Activated naive CD8-positive, alpha-beta T cell (primary cell): ENCODE measurements around the gene SRPK2.
"Not testable (repeated sequence)": the region's sequence is repeated elsewhere in the genome, so short reads cannot be mapped to it uniquely, and the experiment has no call there.

Experiments
- H3K27ac Mint-ChIP-seq: one replicate; pipeline ENCODE4 v1.8.0; 2021; ENCODE audit warnings: mixed read lengths
- H3K27me3 Mint-ChIP-seq: one replicate; pipeline ENCODE4 v1.8.0; 2021; ENCODE audit warnings: mixed read lengths
- H3K36me3 Mint-ChIP-seq: one replicate; pipeline ENCODE4 v1.8.0; 2021; ENCODE audit warnings: mixed read lengths
- H3K4me1 Mint-ChIP-seq: one replicate; pipeline ENCODE4 v1.8.0; 2021; ENCODE audit warnings: low read depth, mixed read lengths
- H3K4me3 Mint-ChIP-seq: one replicate; pipeline ENCODE4 v1.8.0; 2021; ENCODE audit warnings: mild to moderate bottlenecking, mixed read lengths
- H3K9me3 Mint-ChIP-seq: one replicate; pipeline ENCODE4 v1.8.0; 2021; ENCODE audit warnings: low read depth, mixed read lengths

SRPK2 gene

DNA sequence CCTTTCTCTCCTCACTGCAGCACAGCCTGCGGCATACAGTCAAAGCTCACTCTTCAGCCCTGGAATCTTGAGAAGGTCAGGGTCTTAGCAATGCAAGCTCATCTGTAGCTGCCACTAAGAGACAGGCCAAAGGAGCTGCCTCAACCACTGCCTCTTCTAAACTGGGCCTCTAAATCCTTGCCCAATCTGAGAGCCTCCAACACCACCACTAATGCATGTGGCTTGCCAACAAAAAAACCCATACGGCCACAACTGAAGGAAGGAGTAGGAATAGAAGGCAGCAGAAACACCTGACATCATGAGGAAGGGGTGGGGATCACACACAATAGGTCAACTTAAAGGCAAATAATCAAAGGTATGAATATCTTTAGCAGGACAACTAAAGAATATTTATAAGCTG is 183.8 kb downstream of the SRPK2 start:
- Mint-ChIP-seq H3K36me3 (peaks cover 13% of the 10 kb centered on the region), H3K4me1 (peaks cover 44% of the 10 kb centered on the region), H3K4me3 (no peak overlapping the region), H3K27ac (peak overlapping the region; percentile 56), H3K9me3 (no peaks in the 10 kb centered on the region), H3K27me3 (no peaks in the 10 kb centered on the region)

DNA sequence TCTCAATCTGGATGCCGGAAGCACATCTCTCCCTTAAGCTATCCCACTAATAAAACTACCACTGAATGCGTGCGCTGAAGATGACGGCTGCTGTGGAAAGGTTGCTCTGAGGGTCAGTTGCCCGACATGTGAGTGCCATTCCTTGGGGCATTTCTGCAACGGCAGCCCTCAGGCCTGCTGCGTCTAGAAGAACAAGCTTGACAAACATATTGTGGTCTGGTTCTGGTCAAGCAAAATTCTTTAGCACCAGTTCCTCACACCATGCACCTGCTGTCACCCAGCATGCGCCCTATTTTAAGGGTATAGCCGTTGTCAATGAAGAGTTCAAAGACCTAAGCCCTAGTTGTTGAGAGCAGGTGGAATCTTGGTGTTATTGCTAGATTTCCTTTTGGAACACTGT is 184.2 kb downstream of the SRPK2 start:
- H3K27ac Mint-ChIP-seq, result no peak overlapping the region

DNA sequence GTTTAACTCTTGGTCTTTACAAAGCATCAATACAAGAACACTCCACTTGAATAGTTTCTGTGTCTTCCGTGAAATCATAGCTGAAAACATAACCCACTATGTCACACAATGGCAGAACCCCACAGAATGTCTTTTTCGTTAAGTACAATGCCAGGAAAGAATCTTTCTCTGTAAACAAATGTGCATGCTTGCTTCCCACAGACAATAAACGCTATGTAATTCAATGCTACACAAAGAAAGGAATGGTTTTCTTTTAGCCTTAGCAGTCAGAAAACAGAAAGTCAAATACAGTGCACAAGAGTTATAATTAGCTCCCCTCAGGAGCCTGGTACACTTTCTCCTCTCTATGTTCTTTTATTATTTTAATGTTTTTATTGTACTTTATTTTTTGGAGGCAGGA is 186.1 kb downstream of the SRPK2 start:
- Mint-ChIP-seq H3K36me3 (peaks cover 16% of the 10 kb centered on the region), H3K4me1 (peaks cover 35% of the 10 kb centered on the region), H3K27me3 (no peaks in the 10 kb centered on the region), H3K9me3 (no peaks in the 10 kb centered on the region), H3K4me3 (no peak overlapping the region), H3K27ac (no peak overlapping the region)

More for the DNA sequence above, 184.2 kb downstream of the SRPK2 start:
- Mint-ChIP-seq H3K9me3 (no peaks in the 10 kb centered on the region), H3K4me3 (no peak overlapping the region), H3K27me3 (no peaks in the 10 kb centered on the region), H3K36me3 (peaks cover 13% of the 10 kb centered on the region), H3K4me1 (peaks cover 41% of the 10 kb centered on the region)

DNA sequence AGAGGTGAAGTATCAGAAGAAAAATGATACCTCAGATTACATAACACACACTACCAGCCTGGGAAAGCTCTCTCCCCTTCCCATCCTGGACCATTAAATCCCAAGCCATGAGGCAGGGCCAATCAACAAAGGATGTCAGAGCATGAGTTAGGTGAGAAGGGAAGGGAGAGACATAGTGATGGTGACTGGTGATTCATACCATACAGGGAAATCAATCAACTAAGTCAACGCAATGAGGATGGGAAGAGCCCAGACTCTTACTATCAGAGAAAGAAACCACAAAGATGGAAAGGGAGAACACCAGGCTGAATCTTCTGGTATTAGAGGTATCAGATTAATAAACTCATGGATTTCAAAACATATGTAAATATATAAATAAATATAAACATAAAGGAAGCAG is 189.3 kb downstream of the SRPK2 start:
- no peak overlapping the region for H3K4me3 Mint-ChIP-seq
- peaks cover 24% of the 10 kb centered on the region for H3K36me3 Mint-ChIP-seq

DNA sequence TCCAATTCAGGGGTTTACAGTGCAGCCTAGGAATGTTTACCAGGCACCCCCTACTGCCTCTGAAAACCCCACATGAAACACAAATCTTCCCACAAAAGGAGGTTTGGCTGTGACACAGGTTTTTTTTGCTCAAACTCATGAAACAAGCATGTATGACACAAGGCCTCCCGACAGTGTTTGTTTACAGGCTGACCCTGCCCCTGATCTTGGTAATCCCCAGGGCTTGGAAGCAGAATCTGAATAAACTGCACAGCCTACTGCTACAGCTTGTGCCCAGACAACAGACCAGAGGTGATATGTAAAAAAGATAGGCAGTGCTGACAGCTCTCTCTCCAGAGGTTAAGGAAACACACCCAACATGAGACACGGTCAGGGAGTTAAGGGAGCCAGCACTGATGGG is 190.5 kb downstream of the SRPK2 start:
- peaks cover 30% of the 10 kb centered on the region for H3K36me3 Mint-ChIP-seq
- H3K4me3 Mint-ChIP-seq, result no peak overlapping the region
- no peaks in the 10 kb centered on the region for H3K27me3 Mint-ChIP-seq
- H3K27ac Mint-ChIP-seq, result no peak overlapping the region
- H3K4me1 Mint-ChIP-seq, result peaks cover 18% of the 10 kb centered on the region
- no peaks in the 10 kb centered on the region for H3K9me3 Mint-ChIP-seq

More for the DNA sequence above, 189.3 kb downstream of the SRPK2 start:
- Mint-ChIP-seq H3K9me3 (no peaks in the 10 kb centered on the region), H3K27me3 (no peaks in the 10 kb centered on the region), H3K4me1 (peaks cover 17% of the 10 kb centered on the region), H3K27ac (no peak overlapping the region)

GRCh38 chr7:105196473-105196872 is 192.2 kb downstream of the SRPK2 start:
- Mint-ChIP-seq H3K4me3 (no peak overlapping the region), H3K27me3 (no peaks in the 10 kb centered on the region), H3K9me3 (no peaks in the 10 kb centered on the region), H3K4me1 (peaks cover 18% of the 10 kb centered on the region), H3K36me3 (peaks cover 22% of the 10 kb centered on the region), H3K27ac (no peak overlapping the region)

- Mint-ChIP-seq H3K4me1 (peaks cover 18% of the 10 kb centered on the region), H3K36me3 (peaks cover 22% of the 10 kb centered on the region), H3K9me3 (no peaks in the 10 kb centered on the region), H3K27ac (no peak overlapping the region), H3K27me3 (no peaks in the 10 kb centered on the region), H3K4me3 (no peak overlapping the region)
These were observed 192.8 kb downstream of the SRPK2 start for GRCh38 chr7:105195891-105196290.

DNA sequence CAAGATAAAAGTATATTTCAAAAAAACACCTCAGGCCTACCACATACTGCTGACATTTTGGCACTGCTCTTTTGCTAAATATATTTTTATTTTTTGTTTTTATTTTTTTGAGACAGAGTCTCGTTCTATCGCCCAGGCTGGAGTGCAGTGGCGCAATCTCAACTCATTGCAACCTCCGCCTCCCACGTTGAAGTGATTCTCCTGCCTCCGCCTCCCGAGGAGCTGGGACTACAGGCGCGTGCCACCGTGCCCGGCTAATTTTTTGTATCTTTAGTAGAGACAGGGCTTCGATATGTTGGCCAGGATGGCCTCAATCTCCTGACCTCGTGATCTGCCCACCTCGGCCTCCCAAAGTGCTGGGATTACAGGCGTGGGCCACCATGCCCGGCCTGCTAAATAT is 193.8 kb downstream of the SRPK2 start:
- H3K4me3 Mint-ChIP-seq, H3K27me3 Mint-ChIP-seq, H3K27ac Mint-ChIP-seq, H3K9me3 Mint-ChIP-seq: not testable (repeated sequence)
- peaks cover 18% of the 10 kb centered on the region for H3K4me1 Mint-ChIP-seq
- H3K36me3 Mint-ChIP-seq, result peaks cover 19% of the 10 kb centered on the region

DNA sequence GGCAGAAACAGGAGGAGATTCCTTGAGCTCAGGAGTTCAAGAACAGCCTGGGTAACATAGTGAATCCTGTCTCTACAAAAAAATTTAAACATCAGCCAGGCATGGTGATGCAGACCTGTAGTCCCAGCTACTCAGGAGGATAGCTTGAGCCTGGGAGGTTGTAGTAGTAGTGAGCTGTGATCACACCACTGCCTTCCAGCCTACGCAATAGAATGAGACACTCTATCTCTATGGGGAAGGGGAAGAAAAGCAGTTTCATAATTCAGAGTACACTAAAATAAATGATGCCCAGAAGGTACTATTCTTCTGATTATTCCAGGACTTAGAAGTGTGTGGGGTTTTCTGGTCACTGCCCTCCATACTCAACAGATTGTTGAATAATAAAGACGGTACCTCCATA is 197.4 kb downstream of the SRPK2 start:
- Mint-ChIP-seq H3K36me3 (peaks cover 11% of the 10 kb centered on the region), H3K27ac (peak overlapping the region; percentile 12), H3K27me3 (no peaks in the 10 kb centered on the region), H3K9me3 (no peaks in the 10 kb centered on the region), H3K4me3 (no peak overlapping the region), H3K4me1 (peaks cover 15% of the 10 kb centered on the region)

DNA sequence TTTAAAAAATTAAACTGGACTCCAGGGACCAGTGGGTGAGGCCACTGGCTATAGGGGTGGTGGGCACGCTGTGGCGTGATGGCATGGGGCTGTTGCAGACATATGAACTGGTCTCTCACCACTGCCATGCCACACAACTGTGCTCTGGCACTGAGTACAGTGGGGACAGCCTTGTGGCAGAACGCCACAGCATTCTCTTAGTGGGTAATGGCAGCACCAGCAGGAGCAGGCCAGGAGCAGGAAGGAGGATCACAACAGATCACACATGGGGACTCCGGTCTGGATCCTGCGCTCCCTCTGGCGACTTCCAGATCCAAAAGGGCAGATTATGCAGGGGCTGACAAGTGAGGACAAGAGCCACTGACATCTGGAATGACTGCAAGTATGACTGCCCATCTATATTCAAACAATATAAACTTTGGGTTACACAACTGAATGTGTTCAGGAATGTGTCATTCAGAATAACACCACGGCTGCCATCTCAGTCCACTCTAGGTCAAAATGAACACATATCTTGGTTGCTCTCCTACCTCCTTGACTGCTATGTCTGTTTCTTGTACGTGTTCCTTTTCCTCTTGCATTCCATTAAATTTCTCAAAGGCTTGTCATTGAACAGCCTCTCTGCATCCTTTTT is 198.7 kb downstream of the SRPK2 start:
- Mint-ChIP-seq H3K9me3 (no peaks in the 10 kb centered on the region), H3K4me3 (no peak overlapping the region), H3K27ac (no peak overlapping the region), H3K4me1 (peaks cover 13% of the 10 kb centered on the region), H3K36me3 (peaks cover 9% of the 10 kb centered on the region), H3K27me3 (no peaks in the 10 kb centered on the region)

DNA sequence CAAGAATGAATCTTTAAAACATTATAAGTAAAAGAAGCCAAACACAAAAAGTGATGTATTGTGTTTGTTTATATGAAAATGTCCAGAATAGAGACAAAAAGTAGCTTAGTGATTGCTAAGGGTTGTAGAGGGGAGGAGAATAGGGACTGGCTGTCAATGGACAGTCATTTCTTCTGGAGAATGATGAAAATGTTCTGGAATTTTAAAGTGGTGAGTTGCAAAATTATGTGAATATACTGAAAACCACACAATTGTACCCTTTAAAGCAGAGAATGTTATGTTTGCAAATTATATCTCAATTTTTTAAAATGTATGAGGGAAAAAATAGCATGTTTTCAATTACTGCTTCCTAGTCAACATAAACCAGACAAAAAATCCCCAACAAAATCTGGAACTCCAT is 200.5 kb downstream of the SRPK2 start:
- Mint-ChIP-seq H3K27ac (no peak overlapping the region), H3K9me3 (no peaks in the 10 kb centered on the region), H3K36me3 (no peaks in the 10 kb centered on the region), H3K4me1 (peaks cover 9% of the 10 kb centered on the region), H3K4me3 (no peak overlapping the region), H3K27me3 (no peaks in the 10 kb centered on the region)

DNA sequence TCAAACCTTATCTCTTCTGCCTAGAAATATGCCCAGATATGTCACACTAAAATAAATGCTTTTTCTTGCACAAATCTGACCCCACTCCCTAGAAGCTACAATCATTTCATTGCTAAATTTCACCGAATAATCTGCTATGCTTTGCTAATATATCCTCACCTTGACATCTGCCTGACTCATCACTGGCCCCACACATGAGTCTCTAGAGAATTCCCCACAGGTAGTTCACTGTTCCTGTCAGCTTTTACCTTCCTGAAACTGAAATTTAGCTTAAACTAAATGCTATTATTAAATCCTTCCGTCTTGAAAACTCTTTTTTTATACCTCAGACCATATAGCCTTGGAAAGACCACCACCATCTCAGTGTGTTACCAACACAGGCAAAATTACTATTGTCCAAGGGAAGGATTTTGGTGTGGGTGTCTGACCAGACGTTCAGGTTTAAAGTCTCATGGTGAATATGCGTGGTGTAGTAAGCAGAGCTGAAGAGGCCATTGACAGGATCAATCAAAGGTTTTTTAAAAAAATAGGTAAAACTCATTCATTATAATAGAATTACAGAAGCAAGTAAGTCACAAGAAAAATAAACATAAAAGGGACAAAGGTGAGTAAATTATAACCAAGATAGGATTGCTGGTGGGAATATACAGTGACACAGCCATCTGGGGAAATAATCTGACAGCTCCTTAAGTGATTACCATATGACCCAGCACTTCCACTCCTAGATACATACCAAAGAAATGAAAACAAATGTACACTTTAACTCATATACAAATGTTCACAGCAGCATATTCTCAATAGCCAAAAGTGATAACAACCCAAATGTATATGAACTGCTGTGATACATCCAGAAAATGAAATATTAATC is 201.2 kb downstream of the SRPK2 start:
- Mint-ChIP-seq H3K27me3 (no peaks in the 10 kb centered on the region), H3K36me3 (no peaks in the 10 kb centered on the region), H3K27ac (no peak overlapping the region), H3K4me1 (peaks cover 11% of the 10 kb centered on the region), H3K4me3 (no peak overlapping the region), H3K9me3 (no peaks in the 10 kb centered on the region)

DNA sequence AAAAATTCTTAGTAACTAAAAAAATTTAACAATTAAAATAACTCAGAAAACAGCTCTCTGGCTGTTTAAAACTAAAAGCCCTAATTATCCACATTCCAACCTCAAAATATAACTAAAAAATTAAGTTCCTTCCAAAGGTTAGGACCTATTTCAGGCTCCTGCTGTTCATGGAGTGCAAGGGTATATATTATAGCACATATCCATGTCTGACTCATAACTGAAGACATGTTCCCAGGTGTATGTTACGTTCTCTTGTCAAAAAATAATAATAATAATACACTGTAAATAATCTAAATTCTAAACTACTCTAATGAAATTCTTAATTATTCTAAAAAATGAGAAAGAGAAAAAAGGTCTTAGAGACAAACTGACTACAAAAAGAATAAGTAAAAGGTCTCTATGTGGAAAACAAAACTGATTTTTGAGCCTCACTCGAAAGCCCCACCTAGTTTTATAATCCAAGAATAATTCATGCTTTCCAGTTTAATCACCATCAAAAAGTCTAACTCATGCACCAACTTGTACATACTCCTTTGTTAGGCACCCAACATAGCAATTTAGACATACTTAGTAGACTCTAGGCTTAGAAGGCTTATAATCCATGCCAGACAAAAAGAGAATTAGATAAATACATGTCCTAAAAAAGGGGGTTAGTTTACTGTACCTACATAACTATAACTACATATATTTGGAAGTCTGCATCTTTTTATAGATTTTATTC is 203.3 kb downstream of the SRPK2 start:
- Mint-ChIP-seq H3K27ac (no peak overlapping the region), H3K9me3 (no peaks in the 10 kb centered on the region), H3K36me3 (peaks cover 9% of the 10 kb centered on the region), H3K27me3 (no peaks in the 10 kb centered on the region), H3K4me1 (peaks cover 11% of the 10 kb centered on the region), H3K4me3 (no peak overlapping the region)

- H3K27ac Mint-ChIP-seq, result no peak overlapping the region
- H3K9me3 Mint-ChIP-seq, result peaks cover 5% of the 10 kb centered on the region
- no peaks in the 10 kb centered on the region for H3K27me3 Mint-ChIP-seq
- peaks cover 9% of the 10 kb centered on the region for H3K4me1 Mint-ChIP-seq
- no peak overlapping the region for H3K4me3 Mint-ChIP-seq
- peaks cover 13% of the 10 kb centered on the region for H3K36me3 Mint-ChIP-seq
These were observed 208.7 kb downstream of the SRPK2 start for GRCh38 chr7:105180002-105180401.

DNA sequence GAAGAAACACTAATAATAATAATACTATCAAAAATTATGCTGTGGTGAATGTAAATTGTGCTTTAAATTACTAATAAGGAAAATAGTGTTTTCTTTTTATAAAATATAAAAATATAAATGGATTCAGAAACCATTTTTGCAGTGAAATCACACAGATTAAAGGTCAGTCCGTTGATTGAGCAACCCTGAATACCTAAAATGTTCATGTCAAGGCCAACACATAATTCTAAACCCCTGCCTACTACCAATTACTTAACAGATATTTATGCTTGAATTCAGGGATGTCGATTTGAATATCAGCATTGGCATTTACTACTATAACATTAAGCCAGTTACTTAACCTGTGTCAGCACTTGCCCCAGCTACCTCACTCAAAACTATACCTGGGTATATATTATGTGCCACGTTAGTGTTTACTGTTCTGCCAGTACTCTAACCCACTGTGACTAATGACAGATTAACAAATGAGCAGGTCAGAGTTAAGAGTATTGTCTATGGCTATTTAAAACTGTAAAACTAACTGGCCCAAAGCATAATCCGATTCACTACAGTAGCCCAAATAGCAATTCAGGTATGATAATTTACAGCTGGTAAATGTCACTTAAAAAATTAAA is 209.7 kb downstream of the SRPK2 start:
- peaks cover 13% of the 10 kb centered on the region for H3K36me3 Mint-ChIP-seq
- H3K4me1 Mint-ChIP-seq, result peaks cover 11% of the 10 kb centered on the region
- H3K9me3 Mint-ChIP-seq, result peaks cover 5% of the 10 kb centered on the region
- no peak overlapping the region for H3K4me3 Mint-ChIP-seq
- no peak overlapping the region for H3K27ac Mint-ChIP-seq
- H3K27me3 Mint-ChIP-seq, result no peaks in the 10 kb centered on the region
